AG10803 (cell line): ENCODE data around the gene GCM1.
"Not testable (repeated sequence)": the region's sequence is repeated elsewhere in the genome, so short reads cannot be mapped to it uniquely, and the experiment has no call there.

Experiments
- DNase-seq: peaks from one replicate; pipeline ENCODE4 v3.0.0; 2010; ENCODE audit warnings: low read depth
- H3K4me3 ChIP-seq: 2 replicates; pipeline ENCODE4 v1.5.1; 2011; ENCODE audit warnings: mild to moderate bottlenecking, low read length, control low read depth
- CTCF ChIP-seq: conservative IDR thresholded peaks from 2 replicates; pipeline ENCODE4 v1.5.1; 2011; ENCODE audit warnings: mild to moderate bottlenecking, low read length, control low read depth, inconsistent platforms

The GCM1 gene

GRCh38 chr6:53165293-53165692 is 16.7 kb upstream of the GCM1 start:
- peak; percentile 22 for DNase-seq
- no peak for TF ChIP-seq CTCF
- no peak overlapping the region for H3K4me3 ChIP-seq

DNA sequence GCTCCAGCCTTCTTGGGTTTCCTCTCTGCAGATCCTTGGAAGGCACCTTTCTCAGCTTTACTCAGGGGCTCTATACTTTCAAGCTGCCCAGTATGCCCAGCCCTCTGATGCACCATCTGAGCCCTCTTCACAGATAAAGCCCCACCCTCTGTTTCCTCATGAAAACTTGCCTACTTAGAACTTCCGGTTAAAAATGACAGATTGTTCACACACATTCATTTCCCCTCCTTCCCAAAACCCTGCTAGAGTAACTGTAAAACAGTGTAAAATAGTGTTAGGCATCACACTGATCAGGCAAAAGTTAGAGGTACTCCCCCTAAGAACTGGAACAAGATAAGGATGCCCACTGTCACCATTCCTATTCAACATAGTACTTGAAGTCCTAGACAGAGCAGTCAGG is 14.0 kb upstream of the GCM1 start:
- no peak overlapping the region for H3K4me3 ChIP-seq
- no peak for DNase-seq
- TF ChIP-seq CTCF = no peak

GRCh38 chr6:53161481-53162009 is 12.9 kb upstream of the GCM1 start:
- DNase-seq = peak; percentile 35
- no peak for TF ChIP-seq CTCF
- no peak overlapping the region for H3K4me3 ChIP-seq

DNA sequence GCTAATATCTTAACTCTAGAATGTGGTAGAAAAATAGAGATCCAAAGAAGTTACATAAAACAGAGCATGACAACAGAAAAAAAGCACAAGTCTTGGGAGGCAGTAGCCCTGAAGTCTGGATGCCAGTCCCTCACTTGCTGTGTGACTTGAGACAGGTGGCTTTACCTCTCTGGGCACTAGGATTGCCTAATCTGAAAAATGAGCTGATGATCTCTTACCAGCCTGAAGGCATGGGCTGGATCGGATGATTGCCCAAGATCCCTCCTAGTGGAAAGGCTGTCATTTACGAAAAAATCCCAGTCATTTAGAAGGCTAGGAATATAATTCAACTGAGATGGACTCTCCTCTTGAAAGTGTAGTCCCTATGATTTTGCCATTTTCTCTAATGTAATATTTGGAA is 10.9 kb upstream of the GCM1 start:
- TF ChIP-seq CTCF = no peak
- peak; percentile 25 for DNase-seq
- no peak overlapping the region for H3K4me3 ChIP-seq

DNA sequence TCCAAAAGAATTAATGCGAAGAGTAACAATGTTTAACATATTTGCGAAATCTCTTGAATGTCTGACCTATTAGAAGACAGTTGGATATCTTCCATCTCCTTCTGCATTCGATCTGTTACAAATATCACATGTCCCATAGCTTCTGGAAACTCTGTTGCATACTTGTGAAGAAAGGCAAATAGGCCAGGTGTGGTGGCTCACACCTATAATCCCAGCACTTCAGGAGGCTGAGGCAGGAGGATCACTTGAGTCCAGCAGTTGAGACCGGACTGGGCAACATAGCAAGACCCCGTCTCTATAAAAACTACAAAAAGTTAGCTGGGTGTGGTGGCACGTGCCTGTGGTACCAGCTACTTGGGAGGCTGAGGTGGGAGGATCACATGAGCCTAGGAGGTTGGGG is 9.4 kb upstream of the GCM1 start:
- not testable (repeated sequence) for H3K4me3 ChIP-seq, DNase-seq

DNA sequence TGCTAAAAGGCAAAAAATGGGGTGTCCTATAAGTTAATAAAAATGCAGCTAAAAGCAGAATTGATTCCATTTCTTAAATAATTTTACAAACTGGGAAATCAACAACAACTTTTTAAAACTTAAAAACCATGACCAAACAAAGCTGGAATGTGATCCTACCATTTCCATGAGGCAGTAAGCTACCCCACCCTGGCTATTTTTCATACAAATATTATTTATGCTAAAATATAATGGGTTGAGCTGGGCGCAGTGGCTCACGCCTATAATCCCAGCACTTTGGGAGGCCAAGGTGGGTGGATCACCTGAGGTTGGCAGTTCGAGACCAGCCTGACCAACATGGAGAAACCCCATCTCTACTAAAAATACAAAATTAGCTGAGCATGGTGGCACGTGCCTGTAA is 6.6 kb upstream of the GCM1 start:
- DNase-seq, H3K4me3 ChIP-seq: not testable (repeated sequence)

DNA sequence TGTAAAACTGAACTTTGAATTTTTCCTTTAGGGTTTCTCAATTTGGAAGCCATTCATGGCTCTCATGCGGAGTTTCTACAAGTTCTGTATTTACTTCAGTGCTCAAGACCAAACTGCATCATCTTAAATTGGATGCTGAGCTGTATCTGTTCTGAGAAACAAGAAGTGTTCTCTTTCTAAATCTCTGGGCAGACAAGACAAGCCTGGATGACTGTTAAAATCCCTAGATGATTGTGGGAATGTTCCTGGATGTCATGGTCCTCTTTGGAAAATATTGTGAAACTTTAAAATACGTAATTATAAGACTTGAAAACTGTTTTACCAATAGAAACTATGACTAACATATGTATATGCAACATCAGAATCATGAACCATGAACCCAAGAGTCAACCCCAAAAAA is 6.2 kb upstream of the GCM1 start:
- peak; percentile 9 for DNase-seq
- H3K4me3 ChIP-seq = no peak overlapping the region
- no peak for TF ChIP-seq CTCF

DNA sequence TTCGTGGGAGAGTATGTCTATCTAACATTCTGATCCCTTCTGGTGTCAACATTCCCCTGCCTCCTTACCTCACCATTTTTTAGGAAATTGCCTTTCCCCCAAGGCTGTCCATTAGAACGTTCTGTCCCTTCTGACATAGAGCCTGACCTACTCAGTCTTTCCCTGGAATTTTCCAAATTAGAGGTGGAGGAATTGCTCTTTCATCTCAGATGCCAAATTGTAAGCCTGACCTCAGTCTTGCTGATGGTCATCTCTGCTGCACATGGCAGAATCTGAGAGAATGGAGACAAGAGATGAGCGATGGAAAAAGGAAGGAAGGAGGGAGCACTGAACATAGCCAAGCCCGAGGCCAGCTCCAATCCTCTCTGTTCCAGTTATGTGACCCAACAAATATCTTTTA is 5.4 kb upstream of the GCM1 start:
- no peak for TF ChIP-seq CTCF
- DNase-seq = no peak
- no peak overlapping the region for H3K4me3 ChIP-seq
